ENCODE results near the gene PNPLA7. TPM values are rescaled to one million over a fixed set of nuclear protein-coding genes. Genes with fewer than 3 reads are reported as not detected.

PNPLA7 gene
- total and polyA plus RNA-seq, 2 of the 4 experiments (the other 2 are of a cell fraction), result under 0.01 to 0.89 TPM

DNA sequence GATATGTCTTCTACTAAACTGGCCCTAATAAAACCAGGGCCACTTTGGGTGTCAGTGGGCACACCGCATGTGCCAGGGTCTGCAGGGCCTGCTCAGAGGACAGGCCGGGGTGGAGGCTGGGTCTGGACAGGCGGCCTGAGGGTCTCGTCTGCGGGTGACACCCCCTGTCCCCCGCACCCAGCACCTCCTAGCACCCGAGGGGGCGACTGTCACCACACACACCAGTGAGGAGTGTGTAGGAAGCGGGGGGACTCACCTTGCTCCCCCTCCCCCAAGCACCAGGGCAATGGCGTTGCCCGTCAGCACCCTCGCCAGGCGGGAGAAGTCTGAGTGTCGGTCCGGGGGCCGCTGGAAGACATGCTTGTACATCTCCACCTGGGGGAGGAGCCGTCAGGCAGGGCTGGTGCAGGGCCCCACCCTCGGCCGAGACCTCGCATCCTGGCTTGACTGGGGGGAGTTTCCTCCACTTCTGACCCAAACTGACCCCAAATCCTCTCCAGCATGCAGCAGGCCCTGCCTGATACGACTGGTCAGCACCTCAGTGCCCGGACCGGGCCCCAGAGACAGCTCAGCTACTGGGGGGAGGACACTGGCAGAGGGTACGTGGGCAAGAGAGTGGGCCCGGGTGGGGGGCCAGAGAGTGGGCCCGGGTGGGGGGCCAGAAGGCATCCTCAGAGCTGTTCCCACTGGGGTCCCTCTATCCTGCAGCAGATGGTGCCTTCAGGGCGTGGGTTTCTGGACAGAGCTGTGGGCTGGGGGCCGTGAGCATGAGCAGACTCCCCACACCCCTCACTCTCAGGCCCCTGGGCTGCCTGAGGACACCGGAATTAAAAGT, 72.2 kb downstream of the PNPLA7 start:
- peaks cover 6% of the 10 kb centered on the region; the same call in 1 of the 2 replicates for H3K9me1 ChIP-seq (ENCODE audit: insufficient read depth, low read length)
- H3K4me2 ChIP-seq (ENCODE audit: low read depth, low read length), result no peak overlapping the region
- no peak overlapping the region for H4K5ac ChIP-seq (ENCODE audit: low read depth, low read length)
- TF ChIP-seq BHLHE40 (IDR thresholded peaks at IDR 0.05; ENCODE audit: low read depth, low read length) (no peak), MXI1 (IDR thresholded peaks at IDR 0.05; ENCODE audit: borderline replicate concordance, low read depth, low read length) (no peak), RAD21 (IDR thresholded peaks at IDR 0.05; ENCODE audit: low read length) (no peak), NFE2L2 (IDR thresholded peaks at IDR 0.05; ENCODE audit: low read depth, low read length) (no peak), RCOR1 (IDR thresholded peaks at IDR 0.05; ENCODE audit: insufficient replicate concordance, low read length) (no peak), FOS (IDR thresholded peaks at IDR 0.05; ENCODE audit: low read depth, low read length) (no peak)
- TF ChIP-seq, protein P1, sequence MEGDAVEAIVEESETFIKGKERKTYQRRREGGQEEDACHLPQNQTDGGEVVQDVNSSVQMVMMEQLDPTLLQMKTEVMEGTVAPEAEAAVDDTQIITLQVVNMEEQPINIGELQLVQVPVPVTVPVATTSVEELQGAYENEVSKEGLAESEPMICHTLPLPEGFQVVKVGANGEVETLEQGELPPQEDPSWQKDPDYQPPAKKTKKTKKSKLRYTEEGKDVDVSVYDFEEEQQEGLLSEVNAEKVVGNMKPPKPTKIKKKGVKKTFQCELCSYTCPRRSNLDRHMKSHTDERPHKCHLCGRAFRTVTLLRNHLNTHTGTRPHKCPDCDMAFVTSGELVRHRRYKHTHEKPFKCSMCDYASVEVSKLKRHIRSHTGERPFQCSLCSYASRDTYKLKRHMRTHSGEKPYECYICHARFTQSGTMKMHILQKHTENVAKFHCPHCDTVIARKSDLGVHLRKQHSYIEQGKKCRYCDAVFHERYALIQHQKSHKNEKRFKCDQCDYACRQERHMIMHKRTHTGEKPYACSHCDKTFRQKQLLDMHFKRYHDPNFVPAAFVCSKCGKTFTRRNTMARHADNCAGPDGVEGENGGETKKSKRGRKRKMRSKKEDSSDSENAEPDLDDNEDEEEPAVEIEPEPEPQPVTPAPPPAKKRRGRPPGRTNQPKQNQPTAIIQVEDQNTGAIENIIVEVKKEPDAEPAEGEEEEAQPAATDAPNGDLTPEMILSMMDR (conservative IDR thresholded peaks at IDR 0.05; ENCODE audit: low read depth, low read length), result no peak
- TF ChIP-seq, protein P2, sequence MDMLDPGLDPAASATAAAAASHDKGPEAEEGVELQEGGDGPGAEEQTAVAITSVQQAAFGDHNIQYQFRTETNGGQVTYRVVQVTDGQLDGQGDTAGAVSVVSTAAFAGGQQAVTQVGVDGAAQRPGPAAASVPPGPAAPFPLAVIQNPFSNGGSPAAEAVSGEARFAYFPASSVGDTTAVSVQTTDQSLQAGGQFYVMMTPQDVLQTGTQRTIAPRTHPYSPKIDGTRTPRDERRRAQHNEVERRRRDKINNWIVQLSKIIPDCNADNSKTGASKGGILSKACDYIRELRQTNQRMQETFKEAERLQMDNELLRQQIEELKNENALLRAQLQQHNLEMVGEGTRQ (IDR thresholded peaks at IDR 0.05; ENCODE audit: low read depth, low read length), result no peak
- no peak overlapping the region for H3K4ac ChIP-seq (ENCODE audit: low read depth, low read length)
- DNase-seq (no peak), ATAC-seq (ENCODE audit: low read depth) (no peak)
- intact Hi-C loops (cut with micrococcal nuclease), result no loop called here
- no peak overlapping the region for H3K9ac ChIP-seq (ENCODE audit: low read depth, low read length)
- H3K27me3 ChIP-seq (ENCODE audit: control insufficient read depth, insufficient read depth, low read length), result peaks cover 11% of the 10 kb centered on the region; the same call in 1 of the 2 replicates
- no TSS peak for BruUV-seq (replicated peaks)
- H4K20me1 ChIP-seq (ENCODE audit: insufficient read depth, low read length), result no peaks in the 10 kb centered on the region
- H2BK20ac ChIP-seq (ENCODE audit: low read depth, low read length), result no peak overlapping the region
- H3K4me3 ChIP-seq (ENCODE audit: insufficient read depth, low read depth, low read length), result no peak overlapping the region
- peaks cover 6% of the 10 kb centered on the region for H3K4me1 ChIP-seq (ENCODE audit: control insufficient read depth, insufficient read depth, low read length)
- H3K18ac ChIP-seq (ENCODE audit: low read depth, low read length), result no peak overlapping the region
- no peak overlapping the region for H2BK120ac ChIP-seq (ENCODE audit: low read depth, low read length)
- H3K79me1 ChIP-seq (ENCODE audit: low read depth in 1 of 2, low read length in 2 of 2), result no peaks in the 10 kb centered on the region
- H3K27ac ChIP-seq (ENCODE audit: insufficient read depth, low read length), result no peak overlapping the region
- no peak overlapping the region for H2BK5ac ChIP-seq (ENCODE audit: low read depth, low read length, poor library complexity, severe bottlenecking)
- dilution Hi-C loops (cut with HindIII; ENCODE audit: low sequenced_read_pairs, unreplicated experiment), result no loop called here
- no peak overlapping the region for H2AK5ac ChIP-seq (ENCODE audit: low read depth, low read length)
- H3K14ac ChIP-seq (replicated peaks; ENCODE audit: low read depth, low read length), result no peak overlapping the region
- in situ Hi-C loops (cut with MboI; ENCODE audit: low sequenced_read_pairs), result no loop called here
- no peaks in the 10 kb centered on the region for H3K36me3 ChIP-seq (ENCODE audit: control insufficient read depth, insufficient read depth, low read length)
- ChIA-PET POLR2A (ENCODE audit: unreplicated experiment) (no interaction called here), CTCF (no interaction called here)
- H2AFZ ChIP-seq (replicated peaks; ENCODE audit: low read length, poor library complexity), result no peak overlapping the region
- H4K91ac ChIP-seq (ENCODE audit: insufficient read depth, low read depth, low read length), result no peak overlapping the region
- peaks cover 16% of the 10 kb centered on the region for H3K9me3 ChIP-seq (ENCODE audit: control insufficient read depth, insufficient read depth, low read length)
- no peak overlapping the region for H3K56ac ChIP-seq (ENCODE audit: extremely low read depth, insufficient read depth, low read length)
- H2AK9ac ChIP-seq (replicated peaks; ENCODE audit: low read depth, low read length, poor library complexity), result no peak overlapping the region
- H4K8ac ChIP-seq (ENCODE audit: low read depth in 2 of 2, low read length in 2 of 2), result no peak overlapping the region
- H3K23ac ChIP-seq (ENCODE audit: low read depth, low read length), result no peak overlapping the region
- 80% methylated on average over 1 of the region's 29 CpGs; no CpG with 5 or more reads in 1 of the 2 experiments for WGBS, 2 experiments (ENCODE audit: extremely low coverage in 2 of 2, insufficient read length in 1 of 2)
- H2BK15ac ChIP-seq (ENCODE audit: low read depth, low read length), result no peak overlapping the region

All from IMR-90 (cell line).